ENCODE results near the gene SLC25A13.

- TF ChIP-seq, protein P1, sequence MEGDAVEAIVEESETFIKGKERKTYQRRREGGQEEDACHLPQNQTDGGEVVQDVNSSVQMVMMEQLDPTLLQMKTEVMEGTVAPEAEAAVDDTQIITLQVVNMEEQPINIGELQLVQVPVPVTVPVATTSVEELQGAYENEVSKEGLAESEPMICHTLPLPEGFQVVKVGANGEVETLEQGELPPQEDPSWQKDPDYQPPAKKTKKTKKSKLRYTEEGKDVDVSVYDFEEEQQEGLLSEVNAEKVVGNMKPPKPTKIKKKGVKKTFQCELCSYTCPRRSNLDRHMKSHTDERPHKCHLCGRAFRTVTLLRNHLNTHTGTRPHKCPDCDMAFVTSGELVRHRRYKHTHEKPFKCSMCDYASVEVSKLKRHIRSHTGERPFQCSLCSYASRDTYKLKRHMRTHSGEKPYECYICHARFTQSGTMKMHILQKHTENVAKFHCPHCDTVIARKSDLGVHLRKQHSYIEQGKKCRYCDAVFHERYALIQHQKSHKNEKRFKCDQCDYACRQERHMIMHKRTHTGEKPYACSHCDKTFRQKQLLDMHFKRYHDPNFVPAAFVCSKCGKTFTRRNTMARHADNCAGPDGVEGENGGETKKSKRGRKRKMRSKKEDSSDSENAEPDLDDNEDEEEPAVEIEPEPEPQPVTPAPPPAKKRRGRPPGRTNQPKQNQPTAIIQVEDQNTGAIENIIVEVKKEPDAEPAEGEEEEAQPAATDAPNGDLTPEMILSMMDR (IDR thresholded peaks at IDR 0.05), result no peak
- TF ChIP-seq POLR2A (IDR thresholded peaks at IDR 0.05), result no peak
Observed at GRCh38 chr7:96179837-96180236, 142.1 kb downstream of the SLC25A13 start.

Measured in uterus (tissue), 2 donors.